Nephron progenitor cell (in vitro differentiated cells): ENCODE data around the gene CAMKMT.
A peak's percentile ranks its signal among the peaks of the same experiment; 100 is the strongest.

Experiments used
- DNase-seq: peaks from one replicate; pipeline ENCODE4 v3.0.0; 2021
- H3K27ac Mint-ChIP-seq: 2 replicates; pipeline ENCODE4 v1.8.0; 2021; ENCODE audit warnings: mild to moderate bottlenecking, moderate library complexity, mixed read lengths
- H3K27me3 Mint-ChIP-seq: 2 replicates; pipeline ENCODE4 v1.8.0; 2021; ENCODE audit warnings: mild to moderate bottlenecking, low read depth, mixed read lengths; ENCODE audit not compliant: poor library complexity
- H3K36me3 Mint-ChIP-seq: 2 replicates; pipeline ENCODE4 v1.8.0; 2021; ENCODE audit warnings: low read depth, mixed read lengths
- H3K4me1 Mint-ChIP-seq: 2 replicates; pipeline ENCODE4 v1.8.0; 2021; ENCODE audit warnings: mixed read lengths
- H3K4me3 Mint-ChIP-seq: 2 replicates; pipeline ENCODE4 v1.8.0; 2021; ENCODE audit warnings: mild to moderate bottlenecking, moderate library complexity, mixed read lengths
- H3K9me3 Mint-ChIP-seq: 2 replicates; pipeline ENCODE4 v1.8.0; 2021; ENCODE audit warnings: mild to moderate bottlenecking, moderate library complexity, mixed read lengths
- CTCF ChIP-seq: fragments of 200-600 bp; sonication (generic); IDR thresholded peaks from 2 replicates; pipeline ENCODE4 v1.5.0; 2021; ENCODE audit warnings: antibody characterized with exemption

CAMKMT gene

GRCh38 chr2:44715671-44716081 lies 353.9 kb downstream of the CAMKMT start:
- H3K9me3 Mint-ChIP-seq = no peaks in the 10 kb centered on the region
- peak; percentile 20 for TF ChIP-seq CTCF
- DNase-seq = no peak
- no peaks in the 10 kb centered on the region for H3K36me3 Mint-ChIP-seq
- H3K27me3 Mint-ChIP-seq = peaks cover 5% of the 10 kb centered on the region
- no peaks in the 10 kb centered on the region for H3K4me1 Mint-ChIP-seq
- H3K27ac Mint-ChIP-seq = no peak overlapping the region
- no peak overlapping the region for H3K4me3 Mint-ChIP-seq

GRCh38 chr2:44716131-44716530 lies 354.4 kb downstream of the CAMKMT start:
- Mint-ChIP-seq H3K4me3 (no peak overlapping the region), H3K36me3 (no peaks in the 10 kb centered on the region), H3K9me3 (no peaks in the 10 kb centered on the region), H3K27me3 (peaks cover 3% of the 10 kb centered on the region), H3K4me1 (no peaks in the 10 kb centered on the region), H3K27ac (no peak overlapping the region)
- no peak for DNase-seq
- TF ChIP-seq CTCF = no peak

GRCh38 chr2:44718431-44718830 lies 356.7 kb downstream of the CAMKMT start:
- Mint-ChIP-seq H3K4me3 (no peak overlapping the region), H3K27me3 (peaks cover 8% of the 10 kb centered on the region), H3K4me1 (no peaks in the 10 kb centered on the region), H3K36me3 (no peaks in the 10 kb centered on the region), H3K27ac (no peak overlapping the region), H3K9me3 (no peaks in the 10 kb centered on the region)
- DNase-seq = no peak
- no peak for TF ChIP-seq CTCF

- DNase-seq = no peak
- Mint-ChIP-seq H3K36me3 (no peaks in the 10 kb centered on the region), H3K27ac (no peak overlapping the region), H3K4me1 (no peaks in the 10 kb centered on the region), H3K9me3 (no peaks in the 10 kb centered on the region), H3K4me3 (no peak overlapping the region), H3K27me3 (peaks cover 8% of the 10 kb centered on the region)
- TF ChIP-seq CTCF = no peak
Observed at GRCh38 chr2:44719562-44719961, 357.8 kb downstream of the CAMKMT start.

- H3K4me3 Mint-ChIP-seq = no peak overlapping the region
- H3K27me3 Mint-ChIP-seq = peaks cover 12% of the 10 kb centered on the region
- TF ChIP-seq CTCF = no peak
- DNase-seq = no peak
- H3K27ac Mint-ChIP-seq = no peak overlapping the region
- H3K4me1 Mint-ChIP-seq = no peaks in the 10 kb centered on the region
- no peaks in the 10 kb centered on the region for H3K9me3 Mint-ChIP-seq
- no peaks in the 10 kb centered on the region for H3K36me3 Mint-ChIP-seq
Observed at GRCh38 chr2:44722026-44722625, 360.4 kb downstream of the CAMKMT start.

- H3K27ac Mint-ChIP-seq = no peak overlapping the region
- no peak overlapping the region for H3K4me3 Mint-ChIP-seq
- no peak for DNase-seq
- no peaks in the 10 kb centered on the region for H3K4me1 Mint-ChIP-seq
- peaks cover 20% of the 10 kb centered on the region for H3K27me3 Mint-ChIP-seq
- H3K9me3 Mint-ChIP-seq = no peaks in the 10 kb centered on the region
- no peak for TF ChIP-seq CTCF
- no peaks in the 10 kb centered on the region for H3K36me3 Mint-ChIP-seq
Observed at GRCh38 chr2:44723921-44724320, 362.2 kb downstream of the CAMKMT start.
